Measurements from ENCODE around the gene TRAM2.

- TF ChIP-seq, protein P1, sequence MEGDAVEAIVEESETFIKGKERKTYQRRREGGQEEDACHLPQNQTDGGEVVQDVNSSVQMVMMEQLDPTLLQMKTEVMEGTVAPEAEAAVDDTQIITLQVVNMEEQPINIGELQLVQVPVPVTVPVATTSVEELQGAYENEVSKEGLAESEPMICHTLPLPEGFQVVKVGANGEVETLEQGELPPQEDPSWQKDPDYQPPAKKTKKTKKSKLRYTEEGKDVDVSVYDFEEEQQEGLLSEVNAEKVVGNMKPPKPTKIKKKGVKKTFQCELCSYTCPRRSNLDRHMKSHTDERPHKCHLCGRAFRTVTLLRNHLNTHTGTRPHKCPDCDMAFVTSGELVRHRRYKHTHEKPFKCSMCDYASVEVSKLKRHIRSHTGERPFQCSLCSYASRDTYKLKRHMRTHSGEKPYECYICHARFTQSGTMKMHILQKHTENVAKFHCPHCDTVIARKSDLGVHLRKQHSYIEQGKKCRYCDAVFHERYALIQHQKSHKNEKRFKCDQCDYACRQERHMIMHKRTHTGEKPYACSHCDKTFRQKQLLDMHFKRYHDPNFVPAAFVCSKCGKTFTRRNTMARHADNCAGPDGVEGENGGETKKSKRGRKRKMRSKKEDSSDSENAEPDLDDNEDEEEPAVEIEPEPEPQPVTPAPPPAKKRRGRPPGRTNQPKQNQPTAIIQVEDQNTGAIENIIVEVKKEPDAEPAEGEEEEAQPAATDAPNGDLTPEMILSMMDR (IDR thresholded peaks at IDR 0.05; ENCODE audit: low read depth, low read length, missing input control) = no peak
- no peak for TF ChIP-seq JUND (IDR thresholded peaks at IDR 0.05)
- no peak for TF ChIP-seq REST (IDR thresholded peaks at IDR 0.05)
- TF ChIP-seq, protein P2, sequence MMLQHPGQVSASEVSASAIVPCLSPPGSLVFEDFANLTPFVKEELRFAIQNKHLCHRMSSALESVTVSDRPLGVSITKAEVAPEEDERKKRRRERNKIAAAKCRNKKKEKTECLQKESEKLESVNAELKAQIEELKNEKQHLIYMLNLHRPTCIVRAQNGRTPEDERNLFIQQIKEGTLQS (IDR thresholded peaks at IDR 0.05) = no peak
- TF ChIP-seq TAF1 (conservative IDR thresholded peaks at IDR 0.05) = no peak
- TF ChIP-seq YY1 (IDR thresholded peaks at IDR 0.05) = no peak
- no peak for TF ChIP-seq GABPA (IDR thresholded peaks at IDR 0.05 in 1 of 2, conservative IDR thresholded peaks at IDR 0.05 in 1 of 2)
- TF ChIP-seq SP1 (IDR thresholded peaks at IDR 0.05) = no peak
- no peak for TF ChIP-seq EGR1 (IDR thresholded peaks at IDR 0.05; ENCODE audit: low read depth in 2 of 2)
- TF ChIP-seq RAD21 (IDR thresholded peaks at IDR 0.05) = no peak
- TF ChIP-seq ZBTB33 (IDR thresholded peaks at IDR 0.05) = no peak
- TF ChIP-seq FOXA2 (IDR thresholded peaks at IDR 0.05) = no peak
These were observed 65.7 kb downstream of the TRAM2 start for GRCh38 chr6:52511163-52511562.

All from liver (tissue), 3 donors.